Measurements from ENCODE around the gene CHRM4.

The CHRM4 gene

DNA sequence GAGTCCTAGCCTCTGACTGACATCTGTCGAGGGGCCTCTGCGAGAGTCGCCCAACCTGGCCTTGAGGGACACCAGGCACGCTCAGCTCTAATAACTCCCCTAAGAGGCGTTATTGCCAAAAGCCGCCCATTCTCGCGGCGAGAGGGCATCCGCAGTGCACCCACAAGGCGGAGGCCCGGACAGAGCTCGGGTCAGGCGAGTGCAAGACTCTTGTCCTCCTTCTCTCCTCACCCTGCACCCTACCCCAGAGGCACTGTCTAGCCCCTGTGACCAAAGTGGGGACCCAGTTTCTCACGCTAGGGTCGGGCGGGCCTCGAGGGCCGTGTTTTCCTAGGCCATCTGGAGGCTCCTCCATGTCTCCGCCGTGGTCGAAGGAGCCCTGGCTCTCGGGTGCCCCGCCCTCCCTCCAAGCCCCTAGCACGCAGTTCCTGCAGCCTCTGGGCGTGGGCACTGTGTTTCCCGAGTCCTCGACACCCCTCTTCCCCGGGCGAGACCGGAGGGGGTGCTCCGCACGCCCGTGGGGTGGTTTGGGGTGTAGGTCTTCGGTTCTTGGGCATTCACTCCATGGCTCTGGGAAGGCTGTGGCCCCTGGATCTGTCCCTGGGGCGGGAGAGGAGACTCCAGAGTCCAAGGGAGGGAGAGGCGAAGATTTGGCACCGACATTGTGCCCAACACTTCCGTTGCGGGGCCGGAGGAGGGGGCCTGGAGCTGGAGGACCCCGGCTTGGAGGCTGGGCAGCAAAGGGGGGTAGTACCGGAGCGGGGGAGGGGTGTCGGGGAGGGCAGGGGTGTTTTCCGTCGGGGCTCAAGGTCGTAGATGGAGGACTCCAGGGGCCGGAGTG, 1.0 kb downstream of the CHRM4 start:
- no peak for TF ChIP-seq TAF1 (IDR thresholded peaks at IDR 0.05; ENCODE audit: low read depth)
- no peak for TF ChIP-seq TEAD4 (IDR thresholded peaks at IDR 0.05)
- no peak for TF ChIP-seq NFIC (IDR thresholded peaks at IDR 0.05)
- TF ChIP-seq, protein P1, sequence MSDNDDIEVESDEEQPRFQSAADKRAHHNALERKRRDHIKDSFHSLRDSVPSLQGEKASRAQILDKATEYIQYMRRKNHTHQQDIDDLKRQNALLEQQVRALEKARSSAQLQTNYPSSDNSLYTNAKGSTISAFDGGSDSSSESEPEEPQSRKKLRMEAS (IDR thresholded peaks at IDR 0.05), result no peak
- no peak for TF ChIP-seq CEBPB (IDR thresholded peaks at IDR 0.05)
- TF ChIP-seq EP300 (IDR thresholded peaks at IDR 0.05; ENCODE audit: borderline replicate concordance), result no peak
- TF ChIP-seq, protein P2, sequence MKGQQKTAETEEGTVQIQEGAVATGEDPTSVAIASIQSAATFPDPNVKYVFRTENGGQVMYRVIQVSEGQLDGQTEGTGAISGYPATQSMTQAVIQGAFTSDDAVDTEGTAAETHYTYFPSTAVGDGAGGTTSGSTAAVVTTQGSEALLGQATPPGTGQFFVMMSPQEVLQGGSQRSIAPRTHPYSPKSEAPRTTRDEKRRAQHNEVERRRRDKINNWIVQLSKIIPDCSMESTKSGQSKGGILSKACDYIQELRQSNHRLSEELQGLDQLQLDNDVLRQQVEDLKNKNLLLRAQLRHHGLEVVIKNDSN (IDR thresholded peaks at IDR 0.05), result no peak
- TF ChIP-seq EGR1 (IDR thresholded peaks at IDR 0.05), result no peak
- no peak for TF ChIP-seq ZBTB7A (IDR thresholded peaks at IDR 0.05; ENCODE audit: low read depth)
- TF ChIP-seq YY1 (IDR thresholded peaks at IDR 0.05; ENCODE audit: low read depth), result no peak
- TF ChIP-seq TCF12 (IDR thresholded peaks at IDR 0.05; ENCODE audit: low read depth), result no peak
- TF ChIP-seq, protein P3, sequence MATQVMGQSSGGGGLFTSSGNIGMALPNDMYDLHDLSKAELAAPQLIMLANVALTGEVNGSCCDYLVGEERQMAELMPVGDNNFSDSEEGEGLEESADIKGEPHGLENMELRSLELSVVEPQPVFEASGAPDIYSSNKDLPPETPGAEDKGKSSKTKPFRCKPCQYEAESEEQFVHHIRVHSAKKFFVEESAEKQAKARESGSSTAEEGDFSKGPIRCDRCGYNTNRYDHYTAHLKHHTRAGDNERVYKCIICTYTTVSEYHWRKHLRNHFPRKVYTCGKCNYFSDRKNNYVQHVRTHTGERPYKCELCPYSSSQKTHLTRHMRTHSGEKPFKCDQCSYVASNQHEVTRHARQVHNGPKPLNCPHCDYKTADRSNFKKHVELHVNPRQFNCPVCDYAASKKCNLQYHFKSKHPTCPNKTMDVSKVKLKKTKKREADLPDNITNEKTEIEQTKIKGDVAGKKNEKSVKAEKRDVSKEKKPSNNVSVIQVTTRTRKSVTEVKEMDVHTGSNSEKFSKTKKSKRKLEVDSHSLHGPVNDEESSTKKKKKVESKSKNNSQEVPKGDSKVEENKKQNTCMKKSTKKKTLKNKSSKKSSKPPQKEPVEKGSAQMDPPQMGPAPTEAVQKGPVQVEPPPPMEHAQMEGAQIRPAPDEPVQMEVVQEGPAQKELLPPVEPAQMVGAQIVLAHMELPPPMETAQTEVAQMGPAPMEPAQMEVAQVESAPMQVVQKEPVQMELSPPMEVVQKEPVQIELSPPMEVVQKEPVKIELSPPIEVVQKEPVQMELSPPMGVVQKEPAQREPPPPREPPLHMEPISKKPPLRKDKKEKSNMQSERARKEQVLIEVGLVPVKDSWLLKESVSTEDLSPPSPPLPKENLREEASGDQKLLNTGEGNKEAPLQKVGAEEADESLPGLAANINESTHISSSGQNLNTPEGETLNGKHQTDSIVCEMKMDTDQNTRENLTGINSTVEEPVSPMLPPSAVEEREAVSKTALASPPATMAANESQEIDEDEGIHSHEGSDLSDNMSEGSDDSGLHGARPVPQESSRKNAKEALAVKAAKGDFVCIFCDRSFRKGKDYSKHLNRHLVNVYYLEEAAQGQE (IDR thresholded peaks at IDR 0.05; ENCODE audit: low read depth), result no peak
- TF ChIP-seq RAD21 (IDR thresholded peaks at IDR 0.05; ENCODE audit: low read depth), result no peak
- no peak for TF ChIP-seq CREB1 (IDR thresholded peaks at IDR 0.05; ENCODE audit: low read depth)
- TF ChIP-seq FOXM1 (IDR thresholded peaks at IDR 0.05; ENCODE audit: borderline replicate concordance, low read depth), result no peak

DNA sequence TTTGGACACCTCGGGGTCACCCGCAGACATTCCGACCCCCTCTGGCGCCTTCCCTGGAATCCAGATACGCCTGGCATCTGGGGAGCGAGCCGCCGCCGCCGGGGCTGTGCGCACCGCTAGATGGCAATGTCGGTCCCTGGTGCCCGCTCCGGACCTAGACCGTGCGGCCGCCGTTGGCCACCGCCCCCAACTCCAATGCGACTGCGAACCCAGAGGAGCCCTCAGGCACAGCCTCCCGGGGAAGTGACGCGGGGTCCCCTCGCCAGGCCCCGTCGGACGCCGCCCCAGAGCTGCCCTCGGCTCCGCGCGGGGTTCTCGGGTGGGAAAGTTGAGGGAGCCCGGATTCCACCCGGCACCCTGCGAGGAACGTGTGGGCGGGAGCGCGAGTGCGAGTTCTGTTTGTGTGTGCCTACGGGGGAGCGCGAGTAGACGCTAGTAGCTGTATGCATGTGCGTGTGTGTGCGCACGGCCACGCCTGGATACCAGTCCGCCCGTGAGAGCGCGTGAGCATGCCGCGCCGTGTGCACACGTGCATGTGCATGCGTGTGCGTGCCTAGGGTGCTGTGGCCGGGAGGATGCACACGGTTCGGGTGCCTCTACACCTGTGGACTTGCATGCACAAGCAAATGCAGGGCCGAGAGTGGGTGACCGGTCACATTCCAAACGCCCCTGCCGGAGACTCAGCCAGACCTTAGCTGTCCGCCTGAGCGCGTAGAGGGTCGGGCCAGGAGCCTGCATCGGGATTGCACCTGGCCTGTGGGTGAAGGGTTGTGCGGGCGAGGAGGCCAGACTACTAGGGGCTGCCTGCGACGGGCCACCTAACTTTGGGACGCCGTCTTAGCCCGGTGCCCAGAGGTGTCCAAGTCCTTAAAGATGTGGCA, 1.9 kb downstream of the CHRM4 start:
- TF ChIP-seq CREB1 (IDR thresholded peaks at IDR 0.05; ENCODE audit: low read depth) (no peak), TEAD4 (IDR thresholded peaks at IDR 0.05) (peak; percentile 60), RAD21 (IDR thresholded peaks at IDR 0.05; ENCODE audit: low read depth) (peak; percentile 84), EGR1 (IDR thresholded peaks at IDR 0.05) (peak; percentile 38; the same call in 1 of the 2 replicates), TAF1 (IDR thresholded peaks at IDR 0.05; ENCODE audit: low read depth) (no peak), YY1 (IDR thresholded peaks at IDR 0.05; ENCODE audit: low read depth) (peak; percentile 52; the same call in 1 of the 2 replicates), FOXM1 (IDR thresholded peaks at IDR 0.05; ENCODE audit: borderline replicate concordance, low read depth) (no peak), TCF12 (IDR thresholded peaks at IDR 0.05; ENCODE audit: low read depth) (0 out of 2 replicates have a peak, but pooled peaks have one; percentile 43), EP300 (IDR thresholded peaks at IDR 0.05; ENCODE audit: borderline replicate concordance) (0 out of 2 replicates have a peak, but pooled peaks have one; percentile 17), CEBPB (IDR thresholded peaks at IDR 0.05) (no peak), NFIC (IDR thresholded peaks at IDR 0.05) (no peak), ZBTB7A (IDR thresholded peaks at IDR 0.05; ENCODE audit: low read depth) (0 out of 2 replicates have a peak, but pooled peaks have one; percentile 67)
- TF ChIP-seq, protein P3 (IDR thresholded peaks at IDR 0.05; ENCODE audit: low read depth), result no peak
- TF ChIP-seq, protein P1 (IDR thresholded peaks at IDR 0.05), result peak; percentile 72
- TF ChIP-seq, protein P2 (IDR thresholded peaks at IDR 0.05), result no peak

DNA sequence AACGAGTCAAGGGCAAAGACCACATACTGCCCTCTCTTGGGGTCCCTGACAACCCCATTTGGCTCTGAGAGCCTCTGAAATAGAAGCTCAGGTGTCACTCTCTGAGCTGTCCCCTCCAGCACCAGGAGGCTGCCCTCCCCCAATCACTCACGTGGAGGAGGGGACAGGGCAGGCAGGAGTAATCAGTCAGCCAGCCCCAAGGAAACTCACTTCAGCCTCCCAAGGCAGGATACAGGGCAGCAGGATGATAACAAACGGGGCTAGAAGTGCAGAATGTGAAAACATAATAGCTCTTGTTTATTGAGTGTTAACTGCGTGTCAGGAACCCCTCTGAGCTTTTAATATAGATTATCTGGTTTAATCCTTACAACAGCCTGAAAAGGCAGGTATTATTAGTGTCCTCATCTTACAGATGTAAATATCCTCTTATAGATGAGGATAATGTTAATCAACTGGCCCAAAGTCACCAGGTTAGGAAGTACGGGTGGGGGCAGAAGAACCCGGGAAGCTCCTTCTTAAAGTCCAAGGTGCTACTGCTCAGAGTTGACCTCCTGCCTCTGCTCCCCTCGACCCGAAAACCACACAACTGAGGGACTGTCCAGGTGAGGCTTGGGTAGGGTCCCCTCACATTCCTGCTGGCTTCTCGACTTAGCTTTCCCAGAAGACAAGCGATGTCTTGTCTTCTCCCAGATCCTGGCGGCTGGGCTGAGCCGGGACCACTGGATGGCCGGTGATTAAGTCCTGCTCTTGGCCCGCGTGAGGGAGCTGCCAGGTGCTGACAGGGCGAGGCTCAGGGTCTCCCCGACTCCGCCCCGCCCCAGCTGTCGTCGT, 2.7 kb downstream of the CHRM4 start:
- TF ChIP-seq EP300 (IDR thresholded peaks at IDR 0.05; ENCODE audit: borderline replicate concordance), result no peak
- TF ChIP-seq, protein P3 (IDR thresholded peaks at IDR 0.05; ENCODE audit: low read depth), result peak; percentile 40; the same call in 1 of the 2 replicates
